OCI-M1 (cell line): Measurements from ENCODE around the gene MRPL20.
"Not testable (repeated sequence)": the region's sequence is repeated elsewhere in the genome, so short reads cannot be mapped to it uniquely, and the experiment has no call there.

ENCODE experiments used
- DNase-seq: peaks from one replicate; lab custom pipeline; 2025; lab: John Stamatoyannopoulos, UW

Gene MRPL20

DNA sequence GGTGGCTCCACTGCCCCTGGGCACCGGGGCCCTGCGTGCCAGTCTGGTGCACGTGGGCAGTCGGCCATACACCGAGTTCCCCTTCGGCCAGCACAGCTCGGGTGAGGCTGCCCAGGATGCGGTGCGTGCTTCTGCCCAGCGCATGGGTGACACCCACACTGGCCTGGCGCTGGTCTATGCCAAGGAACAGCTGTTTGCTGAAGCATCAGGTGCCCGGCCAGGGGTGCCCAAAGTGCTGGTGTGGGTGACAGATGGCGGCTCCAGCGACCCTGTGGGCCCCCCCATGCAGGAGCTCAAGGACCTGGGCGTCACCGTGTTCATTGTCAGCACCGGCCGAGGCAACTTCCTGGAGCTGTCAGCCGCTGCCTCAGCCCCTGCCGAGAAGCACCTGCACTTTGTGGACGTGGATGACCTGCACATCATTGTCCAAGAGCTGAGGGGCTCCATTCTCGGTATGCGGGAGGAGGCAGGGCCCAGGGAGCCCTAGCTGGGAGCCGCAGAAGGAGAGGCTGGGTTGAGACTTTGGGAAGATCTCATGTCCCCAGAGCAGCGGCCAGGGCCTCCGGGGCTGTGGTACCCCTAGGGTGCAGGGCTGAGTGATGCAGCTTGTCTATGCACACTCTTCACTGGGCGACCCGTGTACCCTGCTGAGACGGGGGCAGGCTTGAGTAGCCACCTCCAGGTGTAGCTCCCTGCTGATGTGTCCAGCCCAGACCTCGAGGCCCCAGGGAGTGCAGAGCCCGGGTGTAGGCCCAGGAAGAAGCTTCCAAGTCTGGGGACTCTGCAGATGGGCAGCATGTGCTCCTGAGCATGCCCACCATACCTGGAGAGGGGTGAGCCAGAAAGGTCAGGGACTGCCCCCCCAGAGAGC lies 30.2 kb upstream of the MRPL20 start:
- no peak for DNase-seq

DNA sequence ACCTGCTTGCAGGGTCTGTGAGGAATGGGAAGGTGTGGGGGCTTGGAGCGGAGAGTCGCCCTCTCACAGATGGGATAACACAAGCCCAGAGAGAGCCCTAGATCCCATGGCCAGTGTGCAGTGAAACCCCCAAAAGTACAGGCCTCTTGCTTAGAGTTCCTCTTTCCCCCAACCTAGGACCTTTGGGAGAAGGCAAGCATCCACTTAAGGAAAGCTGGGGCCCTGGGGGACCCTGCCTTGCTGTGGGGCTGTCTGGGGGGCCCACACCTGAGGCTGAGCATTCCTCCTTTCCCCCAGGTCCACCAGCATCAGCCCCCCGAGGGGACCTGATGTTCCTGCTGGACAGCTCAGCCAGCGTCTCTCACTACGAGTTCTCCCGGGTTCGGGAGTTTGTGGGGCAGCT lies 29.5 kb upstream of the MRPL20 start:
- DNase-seq: no peak

DNA sequence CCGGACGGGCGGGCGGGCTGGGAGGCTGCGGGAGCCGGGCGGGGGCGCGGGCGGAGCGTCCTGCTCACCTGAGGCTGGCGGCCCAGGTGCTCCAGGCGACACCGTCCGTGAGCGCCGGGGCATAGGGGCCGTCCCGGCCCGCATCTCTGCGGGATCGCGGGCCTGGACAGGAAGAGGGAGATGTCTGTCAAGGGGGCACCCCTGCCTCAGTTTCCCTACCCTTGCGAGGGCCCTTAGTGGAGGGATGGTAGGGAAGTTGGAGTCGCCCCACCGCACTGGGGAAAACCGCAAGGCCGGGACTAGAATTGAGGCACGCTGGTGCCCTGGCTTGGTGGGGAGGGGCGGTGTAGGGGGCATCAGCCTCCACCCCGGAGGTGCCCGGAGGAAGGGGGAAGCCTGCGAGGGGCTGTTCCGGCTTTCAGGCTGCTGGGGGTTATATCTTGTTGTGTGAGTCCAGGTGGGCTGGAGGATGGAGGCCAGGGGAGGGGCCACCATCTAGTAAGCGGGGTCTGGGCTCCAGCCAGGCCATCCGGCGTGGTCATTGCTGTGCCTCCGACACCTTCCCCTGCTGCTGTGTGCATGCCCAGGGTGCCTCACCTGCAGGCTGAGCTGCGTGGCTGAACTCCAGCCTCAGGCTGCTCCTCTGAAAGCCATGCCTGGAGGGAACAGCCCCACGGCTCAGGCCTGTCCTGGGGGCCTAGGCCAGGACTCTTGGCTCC lies 29.0 kb upstream of the MRPL20 start:
- no peak for DNase-seq

DNA sequence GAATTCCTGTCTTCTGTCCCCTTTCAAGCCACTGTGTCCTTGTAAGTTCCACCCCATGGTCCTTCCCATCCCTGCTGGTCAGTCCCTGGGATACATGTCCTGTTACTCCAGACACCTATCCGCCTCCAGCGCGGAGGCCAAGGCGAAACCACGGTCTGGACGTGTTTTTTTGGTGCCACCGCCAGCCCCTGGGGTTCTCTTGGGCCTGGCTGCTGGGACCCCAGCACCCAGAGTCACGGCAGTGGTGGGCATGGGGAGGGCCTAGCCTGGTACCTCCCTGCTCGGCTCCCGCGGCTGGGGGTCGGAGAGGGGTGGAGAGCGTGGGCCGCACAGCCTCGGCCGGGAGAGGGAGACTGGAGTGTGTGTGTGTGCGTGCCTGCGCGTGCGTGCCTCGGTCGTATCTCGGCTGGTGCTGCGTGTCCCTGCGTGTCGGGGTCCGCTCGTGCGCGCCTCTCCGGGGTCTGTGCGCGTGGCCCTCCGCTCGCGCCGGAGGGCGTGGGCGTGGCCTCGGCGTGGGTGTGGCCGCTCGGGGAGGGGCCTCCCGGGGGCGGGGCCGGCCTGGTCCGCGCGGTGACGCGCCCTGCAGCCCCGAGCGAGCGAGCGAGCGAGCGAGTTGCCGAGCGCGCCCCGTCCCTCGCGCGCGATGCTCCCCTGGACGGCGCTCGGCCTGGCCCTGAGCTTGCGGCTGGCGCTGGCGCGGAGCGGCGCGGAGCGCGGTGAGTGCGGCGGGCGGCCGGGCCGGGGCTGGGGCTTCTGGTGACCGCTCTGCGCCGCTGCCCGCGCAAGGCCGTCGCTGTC lies 28.2 kb upstream of the MRPL20 start, which contains the start of gene VWA1:
Gene VWA1 (plus strand): TSS at position 585 of the 798 bp plus-strand sequence. CDS start 59 bp downstream, at position 644.
- no peak for DNase-seq

- DNase-seq: no peak
Observed at GRCh38 chr1:1434824-1435105, 27.7 kb upstream of the MRPL20 start.

GRCh38 chr1:1434131-1434823 lies 27.2 kb upstream of the MRPL20 start:
- no peak for DNase-seq

GRCh38 chr1:1433804-1434130 lies 26.7 kb upstream of the MRPL20 start:
- no peak for DNase-seq

DNA sequence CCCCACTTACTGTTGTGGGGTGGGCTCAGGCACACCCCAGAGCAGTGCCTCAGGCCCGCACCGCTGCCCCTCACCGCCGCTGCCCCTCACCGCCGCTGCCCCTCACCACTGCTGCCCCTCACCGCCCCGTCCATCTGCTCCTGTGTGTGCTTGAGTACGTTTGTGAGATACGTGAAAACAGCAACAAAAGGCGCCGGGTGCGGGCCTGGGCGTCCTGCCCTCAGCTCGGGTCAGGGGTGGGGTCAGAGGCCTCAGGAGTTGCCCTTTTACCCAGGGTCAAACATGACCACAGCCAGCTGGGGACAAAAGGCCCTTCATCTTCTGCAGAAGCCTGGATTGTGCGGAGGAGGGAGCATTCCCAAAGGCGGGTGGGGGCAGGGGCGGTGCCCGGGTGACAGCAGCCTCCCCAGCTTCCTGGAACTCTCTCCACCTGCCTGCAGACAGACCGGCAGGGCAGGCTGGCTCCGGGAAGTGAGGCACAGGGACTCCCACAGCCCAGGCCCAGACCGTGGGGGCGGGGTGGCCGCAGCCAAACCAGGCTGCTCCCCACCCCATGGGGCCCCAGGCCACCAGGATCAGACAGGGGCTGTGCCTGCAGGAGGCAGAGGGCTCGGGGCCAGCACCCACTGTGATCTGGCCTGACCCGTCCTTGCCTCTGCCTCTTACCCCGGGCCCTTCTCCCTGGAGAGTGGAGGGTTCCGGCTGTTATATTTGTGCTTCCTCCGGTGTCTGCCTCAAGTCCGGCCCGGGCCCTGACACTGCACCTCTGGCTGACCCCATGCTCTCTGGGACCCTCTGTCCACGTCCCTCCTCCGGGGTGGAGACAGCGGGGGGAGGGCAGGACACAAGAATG lies 26.1 kb upstream of the MRPL20 start:
- peak; percentile 23 for DNase-seq

DNA sequence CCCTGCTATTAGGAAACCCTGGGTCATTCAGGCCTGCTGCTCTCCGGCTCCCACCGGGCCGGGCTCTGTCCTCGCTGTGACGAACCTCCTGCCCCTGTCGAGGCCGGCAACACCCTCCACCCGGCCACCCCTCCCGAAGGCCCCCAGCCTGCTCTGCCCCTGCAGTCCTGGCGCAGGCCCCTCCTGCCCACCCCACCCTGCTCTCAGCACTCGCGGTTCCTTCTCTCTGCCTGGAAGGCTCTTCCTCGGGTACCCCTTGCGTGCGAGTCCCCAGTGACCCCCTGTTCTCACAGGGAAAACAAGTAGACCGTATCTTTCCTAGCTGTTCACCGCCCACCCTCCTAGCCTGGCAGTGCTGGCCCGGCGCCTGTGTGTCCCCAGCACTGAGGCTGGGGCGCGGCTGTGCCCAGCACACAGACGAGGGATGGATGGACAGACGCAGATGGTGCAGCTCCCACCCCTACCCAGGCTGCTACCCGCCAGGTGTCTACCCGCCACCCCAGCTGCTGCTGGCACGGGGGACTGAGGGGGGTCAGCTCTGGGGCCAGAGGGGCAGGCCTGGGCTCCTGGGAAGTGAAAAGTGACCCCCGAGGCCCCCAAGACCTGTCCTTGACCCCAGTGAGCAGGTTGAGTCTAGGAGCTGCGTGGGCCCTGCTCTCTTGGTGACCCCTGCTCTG lies 25.3 kb upstream of the MRPL20 start:
- DNase-seq: no peak

DNA sequence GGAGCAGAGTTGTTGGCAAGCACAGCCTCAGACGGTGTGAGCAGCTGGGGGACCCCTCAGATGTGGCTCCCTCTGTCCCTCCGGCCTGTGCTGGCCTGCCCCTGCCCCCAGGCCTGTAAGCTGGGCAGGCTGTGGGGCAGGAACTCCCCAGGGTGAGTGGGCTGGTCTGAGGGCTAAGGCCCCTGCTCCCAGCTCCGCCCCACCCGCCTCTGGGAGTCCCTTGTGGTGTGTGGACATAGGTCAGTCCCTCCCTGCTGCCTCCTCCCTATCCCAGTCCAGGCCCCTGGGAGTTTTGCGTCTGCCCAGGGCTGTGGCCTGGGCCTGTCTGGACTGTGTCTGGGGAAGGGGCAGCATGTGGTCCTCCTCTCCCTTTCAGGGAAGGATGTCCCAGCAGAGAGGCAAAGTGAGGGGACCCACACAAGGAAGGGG lies 24.8 kb upstream of the MRPL20 start:
- DNase-seq: no peak

DNA sequence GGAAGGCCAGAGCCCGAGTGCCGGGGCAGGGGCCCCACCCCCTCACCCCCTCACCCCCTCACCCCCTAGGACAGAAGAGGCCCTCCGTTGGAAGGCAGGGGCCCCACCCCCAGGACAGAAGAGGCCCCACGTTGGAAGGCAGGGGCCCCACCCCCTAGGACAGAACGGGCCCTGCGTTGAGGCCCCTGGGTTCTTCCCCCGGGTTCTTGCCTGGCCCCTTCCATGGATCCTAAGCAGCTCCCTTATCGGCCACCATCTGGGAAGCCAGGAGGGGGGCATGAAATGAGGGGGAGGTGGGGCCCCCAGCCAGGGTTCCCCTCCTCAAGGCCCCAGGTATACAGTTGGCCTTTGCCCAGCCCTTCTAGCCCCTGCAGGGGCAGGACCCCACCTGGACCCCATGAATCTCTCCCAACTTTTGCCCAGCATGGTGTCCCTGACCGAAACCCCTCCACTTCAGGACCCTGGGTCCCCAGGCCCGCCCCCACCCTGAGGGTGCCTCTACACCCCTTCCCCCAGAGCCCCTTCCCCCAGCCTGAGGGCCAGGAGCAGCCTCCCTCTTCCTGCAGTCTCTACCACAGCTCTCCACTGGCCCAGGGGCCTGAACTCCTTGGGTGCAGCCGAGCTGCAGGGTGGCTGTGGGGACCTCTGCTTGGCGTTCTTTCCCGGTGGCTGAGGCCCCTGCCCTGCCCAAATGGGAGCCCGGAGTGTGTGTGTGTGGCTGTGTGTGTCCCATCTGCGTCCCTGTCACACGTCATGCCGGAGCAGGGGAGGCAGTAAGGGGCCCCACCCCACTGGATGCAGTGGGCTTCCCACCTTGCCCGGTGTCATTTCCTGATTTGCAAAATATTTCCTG lies 24.1 kb upstream of the MRPL20 start:
- no peak for DNase-seq

DNA sequence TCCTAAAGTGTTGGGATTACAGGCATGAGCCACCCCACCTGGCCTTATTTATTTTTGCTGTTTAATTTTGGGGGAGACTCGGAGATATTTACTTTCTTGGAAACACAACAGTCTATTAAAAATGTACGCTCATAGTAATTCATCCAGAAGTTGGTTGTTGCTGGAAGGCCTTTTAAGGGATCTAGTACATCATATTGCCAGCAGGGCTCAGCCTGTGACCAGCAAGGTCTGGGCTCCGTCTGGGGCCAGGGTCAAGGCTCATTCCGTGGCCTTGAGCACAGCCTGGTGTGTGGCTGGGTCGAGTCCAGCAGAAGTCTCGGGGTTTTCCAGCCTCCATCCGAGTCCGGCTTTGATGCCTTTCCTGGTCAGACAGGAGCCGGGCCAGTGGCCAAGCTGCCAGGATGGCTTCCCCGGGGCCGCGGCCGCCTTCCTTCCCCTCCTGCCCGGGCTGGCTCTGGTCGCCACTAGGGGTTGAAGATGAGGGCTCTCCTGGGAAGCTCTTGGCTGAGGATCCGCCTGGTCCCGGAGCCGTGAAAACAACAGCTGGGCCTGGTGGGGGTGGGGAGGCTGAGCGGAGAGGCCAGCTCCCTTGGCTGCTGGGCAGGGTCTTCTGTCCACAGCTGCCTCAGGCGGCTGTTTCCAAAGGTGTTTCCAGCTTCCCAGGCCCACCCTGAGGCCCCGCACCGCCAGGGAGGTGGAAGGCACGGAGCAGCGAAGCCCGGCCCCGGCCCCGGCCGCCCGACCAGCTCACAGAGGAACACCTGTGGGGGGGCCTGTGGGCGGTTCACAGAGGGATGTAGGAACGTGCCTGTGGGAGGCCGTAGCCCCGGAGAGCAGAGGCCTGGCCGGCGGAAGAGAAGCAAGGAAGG lies 23.3 kb upstream of the MRPL20 start:
- DNase-seq: no peak

GRCh38 chr1:1429671-1430073 lies 22.6 kb upstream of the MRPL20 start:
- DNase-seq: no peak

DNA sequence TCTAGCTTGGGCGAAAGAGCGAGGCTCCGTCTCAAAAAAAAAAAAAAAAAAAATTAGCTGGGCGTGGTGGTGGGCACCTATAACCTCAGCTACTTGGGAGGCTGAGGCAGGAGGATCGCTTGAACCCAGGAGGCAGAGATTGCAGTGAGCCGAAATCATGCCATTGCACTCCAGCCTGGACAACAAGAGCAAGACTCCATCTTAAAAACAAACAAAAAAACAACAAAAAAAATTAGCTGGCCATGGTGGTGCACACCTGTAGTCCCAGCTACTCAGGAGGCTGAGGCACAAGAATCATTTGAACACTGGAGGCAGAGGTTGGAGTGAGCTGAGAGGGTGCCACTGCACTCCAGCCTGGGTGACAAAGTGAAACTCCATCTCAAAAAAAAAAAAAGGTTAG lies 21.9 kb upstream of the MRPL20 start:
- DNase-seq: not testable (repeated sequence)

DNA sequence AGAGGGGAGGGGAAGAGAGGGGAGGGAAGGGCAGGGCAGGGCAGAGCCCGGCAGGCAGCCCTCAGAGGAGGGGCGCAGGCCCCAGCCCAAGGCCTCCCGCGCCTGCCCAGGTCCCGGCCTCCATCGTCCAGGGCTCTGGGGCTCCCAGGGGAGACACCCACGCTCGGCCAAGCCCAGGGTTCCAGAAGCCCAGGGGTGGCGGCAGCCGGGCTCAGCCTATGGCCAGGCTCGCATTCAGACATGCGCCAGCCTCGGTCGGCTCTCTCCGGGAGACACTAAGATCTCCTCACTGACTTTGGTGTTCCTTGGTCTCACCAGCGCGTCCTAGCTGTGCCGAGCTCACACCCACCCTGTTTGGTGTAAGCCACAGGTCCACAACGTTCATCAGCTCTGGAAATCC lies 21.1 kb upstream of the MRPL20 start:
- DNase-seq: no peak

- DNase-seq: no peak
Observed at GRCh38 chr1:1427820-1428148, 20.7 kb upstream of the MRPL20 start.

- DNase-seq: no peak
Observed at GRCh38 chr1:1427106-1427819, 20.2 kb upstream of the MRPL20 start.

DNA sequence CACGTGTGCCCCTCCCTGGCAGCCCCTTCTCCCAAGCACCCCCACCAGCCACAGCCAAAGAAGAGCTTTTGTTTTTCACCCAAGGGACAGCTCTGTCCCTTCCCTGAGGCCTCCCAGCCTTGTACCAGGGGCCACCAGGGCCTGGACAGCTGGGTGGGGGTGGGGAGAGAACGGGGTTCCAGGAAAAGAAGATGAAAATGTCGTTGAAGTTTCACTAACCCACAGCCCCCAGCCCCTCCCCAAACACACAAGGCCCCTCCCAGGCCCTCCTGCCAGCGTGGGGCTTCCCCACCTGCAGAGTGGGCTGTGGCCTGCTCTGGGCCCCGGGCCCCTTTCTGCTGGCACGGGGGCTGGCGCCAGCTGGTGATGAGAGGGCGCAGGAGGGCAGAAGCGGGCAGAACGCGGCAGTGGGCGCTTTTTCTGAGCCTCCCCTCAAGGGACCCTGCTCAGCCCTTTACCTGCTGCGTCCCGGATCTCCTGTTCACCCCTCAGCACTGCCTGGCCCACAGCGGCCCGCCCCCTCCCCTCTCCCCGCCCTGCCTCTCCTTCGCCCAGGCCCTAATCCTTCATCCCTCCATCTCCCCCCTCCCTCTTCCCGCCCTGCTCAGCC lies 19.5 kb upstream of the MRPL20 start:
- DNase-seq: no peak
